GM21447 (cell line): ENCODE results near the gene SSH2.
"Not testable (repeated sequence)": the region's sequence is repeated elsewhere in the genome, so short reads cannot be mapped to it uniquely, and the experiment has no call there.

Experiments
- ATAC-seq: cut with Tn5 transposase; IDR thresholded peaks from one replicate; pipeline ENCODE4 v1.9.1; 2021; ENCODE audit not compliant: unreplicated experiment

Gene SSH2

GRCh38 chr17:29749045-29749825 lies 180.8 kb downstream of the SSH2 start:
- no peak for ATAC-seq

GRCh38 chr17:29748400-29748799 lies 181.6 kb downstream of the SSH2 start:
- no peak for ATAC-seq

GRCh38 chr17:29747660-29748059 lies 182.4 kb downstream of the SSH2 start:
- no peak for ATAC-seq

GRCh38 chr17:29746669-29747068 lies 183.4 kb downstream of the SSH2 start:
- no peak for ATAC-seq

- ATAC-seq = no peak
These were observed 185.9 kb downstream of the SSH2 start for GRCh38 chr17:29744121-29744520.

- no peak for ATAC-seq
These were observed 187.9 kb downstream of the SSH2 start for GRCh38 chr17:29742210-29742513.

GRCh38 chr17:29740017-29740416 lies 190.0 kb downstream of the SSH2 start:
- no peak for ATAC-seq

GRCh38 chr17:29734640-29735039 lies 195.4 kb downstream of the SSH2 start:
- ATAC-seq = no peak

GRCh38 chr17:29733166-29733565 lies 196.9 kb downstream of the SSH2 start:
- no peak for ATAC-seq

GRCh38 chr17:29732613-29733012 lies 197.4 kb downstream of the SSH2 start:
- ATAC-seq = no peak

- no peak for ATAC-seq
These were observed 197.8 kb downstream of the SSH2 start for GRCh38 chr17:29732209-29732608.

- no peak for ATAC-seq
These were observed 198.5 kb downstream of the SSH2 start for GRCh38 chr17:29731589-29731929.

GRCh38 chr17:29728490-29728889 lies 201.5 kb downstream of the SSH2 start:
- no peak for ATAC-seq

GRCh38 chr17:29726715-29727252 lies 203.2 kb downstream of the SSH2 start:
- no peak for ATAC-seq

GRCh38 chr17:29725408-29725807 lies 204.6 kb downstream of the SSH2 start:
- ATAC-seq = not testable (repeated sequence)

- ATAC-seq = no peak
These were observed 206.6 kb downstream of the SSH2 start for GRCh38 chr17:29723278-29724047.

GRCh38 chr17:29722411-29723198 lies 207.4 kb downstream of the SSH2 start:
- peak; percentile 66 for ATAC-seq

GRCh38 chr17:29720551-29720950 lies 209.5 kb downstream of the SSH2 start:
- no peak for ATAC-seq

GRCh38 chr17:29719469-29719868 lies 210.6 kb downstream of the SSH2 start:
- ATAC-seq = no peak

- ATAC-seq = no peak
These were observed 211.5 kb downstream of the SSH2 start for GRCh38 chr17:29718446-29719039.

GRCh38 chr17:29717817-29718216 lies 212.2 kb downstream of the SSH2 start:
- no peak for ATAC-seq
